ENCODE data around the gene ILDR1.

ILDR1 gene

GRCh38 chr3:121999931-122000330, 22.1 kb downstream of the ILDR1 start:
- TF ChIP-seq, protein P1, sequence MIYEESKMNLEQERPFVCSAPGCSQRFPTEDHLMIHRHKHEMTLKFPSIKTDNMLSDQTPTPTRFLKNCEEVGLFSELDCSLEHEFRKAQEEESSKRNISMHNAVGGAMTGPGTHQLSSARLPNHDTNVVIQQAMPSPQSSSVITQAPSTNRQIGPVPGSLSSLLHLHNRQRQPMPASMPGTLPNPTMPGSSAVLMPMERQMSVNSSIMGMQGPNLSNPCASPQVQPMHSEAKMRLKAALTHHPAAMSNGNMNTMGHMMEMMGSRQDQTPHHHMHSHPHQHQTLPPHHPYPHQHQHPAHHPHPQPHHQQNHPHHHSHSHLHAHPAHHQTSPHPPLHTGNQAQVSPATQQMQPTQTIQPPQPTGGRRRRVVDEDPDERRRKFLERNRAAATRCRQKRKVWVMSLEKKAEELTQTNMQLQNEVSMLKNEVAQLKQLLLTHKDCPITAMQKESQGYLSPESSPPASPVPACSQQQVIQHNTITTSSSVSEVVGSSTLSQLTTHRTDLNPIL (CRISPR knock-in tag; IDR thresholded peaks at IDR 0.05; ENCODE audit: low read depth), result no peak
- TF ChIP-seq CSRNP3 (CRISPR knock-in tag; IDR thresholded peaks at IDR 0.05), result no peak
- TF ChIP-seq ZC3H10 (CRISPR knock-in tag; IDR thresholded peaks at IDR 0.05), result no peak
- TF ChIP-seq, protein P2, sequence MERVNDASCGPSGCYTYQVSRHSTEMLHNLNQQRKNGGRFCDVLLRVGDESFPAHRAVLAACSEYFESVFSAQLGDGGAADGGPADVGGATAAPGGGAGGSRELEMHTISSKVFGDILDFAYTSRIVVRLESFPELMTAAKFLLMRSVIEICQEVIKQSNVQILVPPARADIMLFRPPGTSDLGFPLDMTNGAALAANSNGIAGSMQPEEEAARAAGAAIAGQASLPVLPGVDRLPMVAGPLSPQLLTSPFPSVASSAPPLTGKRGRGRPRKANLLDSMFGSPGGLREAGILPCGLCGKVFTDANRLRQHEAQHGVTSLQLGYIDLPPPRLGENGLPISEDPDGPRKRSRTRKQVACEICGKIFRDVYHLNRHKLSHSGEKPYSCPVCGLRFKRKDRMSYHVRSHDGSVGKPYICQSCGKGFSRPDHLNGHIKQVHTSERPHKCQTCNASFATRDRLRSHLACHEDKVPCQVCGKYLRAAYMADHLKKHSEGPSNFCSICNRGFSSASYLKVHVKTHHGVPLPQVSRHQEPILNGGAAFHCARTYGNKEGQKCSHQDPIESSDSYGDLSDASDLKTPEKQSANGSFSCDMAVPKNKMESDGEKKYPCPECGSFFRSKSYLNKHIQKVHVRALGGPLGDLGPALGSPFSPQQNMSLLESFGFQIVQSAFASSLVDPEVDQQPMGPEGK (CRISPR knock-in tag; IDR thresholded peaks at IDR 0.05; ENCODE audit: borderline replicate concordance), result no peak
- TF ChIP-seq ZNF8 (CRISPR knock-in tag; IDR thresholded peaks at IDR 0.05), result no peak
- TF ChIP-seq OSR1 (CRISPR knock-in tag; IDR thresholded peaks at IDR 0.05), result no peak
- no peak for TF ChIP-seq ESRRG (CRISPR knock-in tag; IDR thresholded peaks at IDR 0.05)
- TF ChIP-seq ZNF565 (CRISPR knock-in tag; conservative IDR thresholded peaks at IDR 0.05; ENCODE audit: low read depth), result no peak
- TF ChIP-seq POU6F1 (CRISPR knock-in tag; IDR thresholded peaks at IDR 0.05; ENCODE audit: borderline replicate concordance, low read depth), result no peak
- TF ChIP-seq ZFP30 (CRISPR knock-in tag; IDR thresholded peaks at IDR 0.05), result no peak
- no peak for TF ChIP-seq ISL1 (CRISPR knock-in tag; IDR thresholded peaks at IDR 0.05)
- no peak for TF ChIP-seq ZFP3 (CRISPR knock-in tag; IDR thresholded peaks at IDR 0.05)
- no peak for TF ChIP-seq PPARA (CRISPR knock-in tag; IDR thresholded peaks at IDR 0.05; ENCODE audit: borderline replicate concordance)
- TF ChIP-seq TOX (CRISPR knock-in tag; IDR thresholded peaks at IDR 0.05; ENCODE audit: borderline replicate concordance), result no peak
- TF ChIP-seq BACH2 (CRISPR knock-in tag; IDR thresholded peaks at IDR 0.05; ENCODE audit: borderline replicate concordance), result no peak
- TF ChIP-seq ZNF70 (CRISPR knock-in tag; IDR thresholded peaks at IDR 0.05), result no peak
- no peak for TF ChIP-seq CSDC2 (CRISPR knock-in tag; IDR thresholded peaks at IDR 0.05)
- TF ChIP-seq ARNTL (CRISPR knock-in tag; IDR thresholded peaks at IDR 0.05; ENCODE audit: borderline replicate concordance, low read depth), result no peak
- no peak for TF ChIP-seq TCF4 (CRISPR knock-in tag; IDR thresholded peaks at IDR 0.05; ENCODE audit: borderline replicate concordance)

GRCh38 chr3:121998611-121999473, 23.2 kb downstream of the ILDR1 start:
- ATAC-seq, result no peak
- TF ChIP-seq TCF4 (CRISPR knock-in tag; IDR thresholded peaks at IDR 0.05; ENCODE audit: borderline replicate concordance) (no peak), ZNF565 (CRISPR knock-in tag; conservative IDR thresholded peaks at IDR 0.05; ENCODE audit: low read depth) (no peak), ESRRG (CRISPR knock-in tag; IDR thresholded peaks at IDR 0.05) (no peak)

More at GRCh38 chr3:121999931-122000330, 22.1 kb downstream of the ILDR1 start:
- ATAC-seq, result no peak

- no peak for ATAC-seq
- TF ChIP-seq RARB (CRISPR knock-in tag; IDR thresholded peaks at IDR 0.05) (no peak), TSHZ2 (CRISPR knock-in tag; IDR thresholded peaks at IDR 0.05) (no peak), ESRRG (CRISPR knock-in tag; IDR thresholded peaks at IDR 0.05) (no peak), ZNF8 (CRISPR knock-in tag; IDR thresholded peaks at IDR 0.05) (no peak), ZC3H10 (CRISPR knock-in tag; IDR thresholded peaks at IDR 0.05) (no peak), ZFP30 (CRISPR knock-in tag; IDR thresholded peaks at IDR 0.05) (no peak)
These were observed 23.9 kb downstream of the ILDR1 start for GRCh38 chr3:121998030-121998580.
